ENCODE measurements around the gene YBX3. TPM values are rescaled to one million over a fixed set of nuclear protein-coding genes. Genes with fewer than 3 reads are reported as not detected.

The YBX3 gene
- total and polyA plus RNA-seq, 4 donors, result 134 to 299 (median 252) TPM

- Histone ChIP-seq H3K4me3 (no peak overlapping the region), H3K4me1 (ENCODE audit: control insufficient read depth in 5 of 5, insufficient read depth in 5 of 5, low read length in 5 of 5) (no peaks in the 10 kb centered on the region), H3K36me3 (ENCODE audit: control insufficient read depth in 4 of 4, insufficient read depth in 4 of 4, low read length in 4 of 4) (no peaks in the 10 kb centered on the region), H3K9me3 (ENCODE audit: control insufficient read depth in 4 of 4, insufficient read depth in 3 of 4, low read length in 3 of 4) (no peaks in the 10 kb centered on the region), H3K27ac (ENCODE audit: low read depth in 1 of 2, low read length in 1 of 2) (no peak overlapping the region), H3K9ac (ENCODE audit: insufficient read depth in 1 of 2, low read length in 2 of 2) (no peak overlapping the region), H3K27me3 (ENCODE audit: control insufficient read depth in 3 of 3, insufficient read depth in 3 of 3, low read length in 2 of 3) (no peaks in the 10 kb centered on the region)
- WGBS, 2 donors, result 79 to 94% methylated on average over 2 of the region's 2 CpGs
- DNase-seq (no peak), ATAC-seq (ENCODE audit: insufficient read depth, low FRiP score) (no peak)
- TF ChIP-seq, protein P1, sequence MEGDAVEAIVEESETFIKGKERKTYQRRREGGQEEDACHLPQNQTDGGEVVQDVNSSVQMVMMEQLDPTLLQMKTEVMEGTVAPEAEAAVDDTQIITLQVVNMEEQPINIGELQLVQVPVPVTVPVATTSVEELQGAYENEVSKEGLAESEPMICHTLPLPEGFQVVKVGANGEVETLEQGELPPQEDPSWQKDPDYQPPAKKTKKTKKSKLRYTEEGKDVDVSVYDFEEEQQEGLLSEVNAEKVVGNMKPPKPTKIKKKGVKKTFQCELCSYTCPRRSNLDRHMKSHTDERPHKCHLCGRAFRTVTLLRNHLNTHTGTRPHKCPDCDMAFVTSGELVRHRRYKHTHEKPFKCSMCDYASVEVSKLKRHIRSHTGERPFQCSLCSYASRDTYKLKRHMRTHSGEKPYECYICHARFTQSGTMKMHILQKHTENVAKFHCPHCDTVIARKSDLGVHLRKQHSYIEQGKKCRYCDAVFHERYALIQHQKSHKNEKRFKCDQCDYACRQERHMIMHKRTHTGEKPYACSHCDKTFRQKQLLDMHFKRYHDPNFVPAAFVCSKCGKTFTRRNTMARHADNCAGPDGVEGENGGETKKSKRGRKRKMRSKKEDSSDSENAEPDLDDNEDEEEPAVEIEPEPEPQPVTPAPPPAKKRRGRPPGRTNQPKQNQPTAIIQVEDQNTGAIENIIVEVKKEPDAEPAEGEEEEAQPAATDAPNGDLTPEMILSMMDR (IDR thresholded peaks at IDR 0.05; ENCODE audit: control extremely low read depth, extremely low read depth), result no peak
These were observed 58.6 kb downstream of the YBX3 start for GRCh38 chr12:10664499-10664898.

DNA sequence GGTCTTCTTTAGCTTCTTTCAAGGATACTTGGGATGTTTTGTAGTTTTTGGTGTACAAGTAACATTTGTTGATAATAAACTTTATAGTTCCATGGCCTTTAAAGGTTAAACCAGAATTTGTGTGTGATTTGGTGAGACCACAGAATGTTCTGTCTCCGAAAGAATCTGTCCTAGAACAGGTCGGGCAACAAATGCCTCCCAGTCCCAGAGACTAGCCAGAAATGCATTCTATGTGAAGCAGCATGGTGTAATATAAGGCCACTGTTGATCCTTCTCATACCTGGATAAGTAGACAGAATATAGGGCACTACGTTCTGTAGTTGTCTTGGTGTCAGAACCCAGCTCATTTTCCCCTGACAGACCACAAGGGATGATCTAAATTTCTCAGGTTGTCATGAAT, 59.3 kb downstream of the YBX3 start:
- no peak for ATAC-seq (ENCODE audit: insufficient read depth, low FRiP score)
- WGBS, 2 donors, result 88 to 96% methylated on average over 3 of the region's 3 CpGs
- TF ChIP-seq, protein P1 (IDR thresholded peaks at IDR 0.05; ENCODE audit: control extremely low read depth, extremely low read depth), result no peak
- DNase-seq, result no peak
- H3K27ac ChIP-seq (ENCODE audit: low read depth in 1 of 2, low read length in 1 of 2), result no peak overlapping the region
- no peaks in the 10 kb centered on the region for H3K27me3 ChIP-seq (ENCODE audit: control insufficient read depth in 3 of 3, insufficient read depth in 3 of 3, low read length in 2 of 3)
- H3K9ac ChIP-seq (ENCODE audit: insufficient read depth in 1 of 2, low read length in 2 of 2), result no peak overlapping the region
- H3K36me3 ChIP-seq (ENCODE audit: control insufficient read depth in 4 of 4, insufficient read depth in 4 of 4, low read length in 4 of 4), result no peaks in the 10 kb centered on the region
- H3K4me1 ChIP-seq (ENCODE audit: control insufficient read depth in 5 of 5, insufficient read depth in 5 of 5, low read length in 5 of 5), result no peaks in the 10 kb centered on the region
- H3K9me3 ChIP-seq (ENCODE audit: control insufficient read depth in 4 of 4, insufficient read depth in 3 of 4, low read length in 3 of 4), result no peaks in the 10 kb centered on the region
- no peak overlapping the region for H3K4me3 ChIP-seq

DNA sequence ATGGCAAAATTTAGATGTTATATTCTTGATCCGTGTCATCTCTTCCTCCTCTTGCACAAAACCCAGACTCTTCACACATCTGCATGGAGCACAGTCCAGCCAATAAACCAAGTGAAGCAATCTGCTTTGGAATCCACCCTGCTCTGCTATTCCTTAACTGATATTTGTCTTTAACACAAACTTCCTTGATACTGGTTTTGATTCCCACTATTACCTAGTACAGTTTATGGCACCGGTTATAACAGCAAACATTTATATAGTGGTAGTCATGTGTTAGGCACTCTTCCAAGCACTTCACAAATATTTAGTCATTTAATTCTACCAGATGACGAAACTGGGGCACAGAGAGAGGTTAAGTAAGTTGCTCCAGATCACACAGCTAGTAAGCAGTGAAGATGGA, 61.8 kb downstream of the YBX3 start:
- no peak for DNase-seq
- H3K4me1 ChIP-seq (ENCODE audit: control insufficient read depth in 5 of 5, insufficient read depth in 5 of 5, low read length in 5 of 5), result no peaks in the 10 kb centered on the region
- no peak for ATAC-seq (ENCODE audit: insufficient read depth, low FRiP score)
- TF ChIP-seq, protein P1 (IDR thresholded peaks at IDR 0.05; ENCODE audit: control extremely low read depth, extremely low read depth), result no peak
- no peaks in the 10 kb centered on the region for H3K9me3 ChIP-seq (ENCODE audit: control insufficient read depth in 4 of 4, insufficient read depth in 3 of 4, low read length in 3 of 4)
- WGBS, 2 donors, result 62 to 76% methylated on average over 3 of the region's 3 CpGs
- H3K27ac ChIP-seq (ENCODE audit: low read depth in 1 of 2, low read length in 1 of 2), result no peak overlapping the region
- H3K9ac ChIP-seq (ENCODE audit: insufficient read depth in 1 of 2, low read length in 2 of 2), result no peak overlapping the region
- H3K36me3 ChIP-seq (ENCODE audit: control insufficient read depth in 4 of 4, insufficient read depth in 4 of 4, low read length in 4 of 4), result no peaks in the 10 kb centered on the region
- H3K4me3 ChIP-seq, result no peak overlapping the region
- no peaks in the 10 kb centered on the region for H3K27me3 ChIP-seq (ENCODE audit: control insufficient read depth in 3 of 3, insufficient read depth in 3 of 3, low read length in 2 of 3)

GRCh38 chr12:10654003-10654402, 69.1 kb downstream of the YBX3 start:
- H3K4me3 ChIP-seq, result no peak overlapping the region
- H3K27ac ChIP-seq (ENCODE audit: low read depth in 1 of 2, low read length in 1 of 2), result no peak overlapping the region
- peaks cover 0 to 1% (median 0%) of the 10 kb centered on the region in 4 donors for H3K9me3 ChIP-seq (ENCODE audit: control insufficient read depth in 4 of 4, insufficient read depth in 3 of 4, low read length in 3 of 4)
- no peak for DNase-seq
- H3K4me1 ChIP-seq (ENCODE audit: control insufficient read depth in 5 of 5, insufficient read depth in 5 of 5, low read length in 5 of 5), result no peaks in the 10 kb centered on the region
- H3K27me3 ChIP-seq (ENCODE audit: control insufficient read depth in 3 of 3, insufficient read depth in 3 of 3, low read length in 2 of 3), result no peaks in the 10 kb centered on the region
- no peaks in the 10 kb centered on the region for H3K36me3 ChIP-seq (ENCODE audit: control insufficient read depth in 4 of 4, insufficient read depth in 4 of 4, low read length in 4 of 4)
- no peak for ATAC-seq (ENCODE audit: insufficient read depth, low FRiP score)
- TF ChIP-seq, protein P1 (IDR thresholded peaks at IDR 0.05; ENCODE audit: control extremely low read depth, extremely low read depth), result no peak
- H3K9ac ChIP-seq (ENCODE audit: insufficient read depth in 1 of 2, low read length in 2 of 2), result no peak overlapping the region
